ENCODE data around the gene DAZ2. TPM values are rescaled to one million over a fixed set of nuclear protein-coding genes. Genes with fewer than 3 reads are reported as not detected.
"Not testable (repeated sequence)": the region's sequence is repeated elsewhere in the genome, so short reads cannot be mapped to it uniquely, and the experiment has no call there.

DAZ2 gene
- total RNA-seq, result not detected in 2 replicates

DNA sequence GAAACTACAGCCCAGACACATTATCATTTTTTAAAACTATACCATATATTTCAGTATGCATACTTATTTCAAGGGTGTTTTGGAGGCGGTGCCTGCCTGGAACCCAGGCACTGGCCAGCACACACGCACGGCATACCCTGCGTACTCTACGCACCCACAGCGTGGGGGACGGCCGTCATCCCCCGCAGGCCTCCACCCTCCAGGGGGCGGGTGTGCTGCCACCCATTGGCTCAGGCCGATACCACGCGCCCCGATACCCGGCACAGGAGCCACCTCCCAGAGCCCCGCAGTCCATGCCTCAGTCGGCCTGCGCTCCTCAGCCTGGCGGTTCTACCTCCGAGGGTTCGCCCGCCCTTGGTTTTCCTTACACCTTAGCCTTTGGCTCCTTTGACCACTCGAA is at the start of gene DAZ2:
Gene DAZ2, plus strand, starts transcription at position 301 of the 400 bp plus-strand sequence. CDS start 208 bp downstream, outside the sequence.
- not testable (repeated sequence) for DNase-seq (ENCODE audit: insufficient read length, low spot score, missing footprints); H3K27ac ChIP-seq (ENCODE audit: low read depth, low read length); H4K20me1 ChIP-seq (ENCODE audit: insufficient read depth, low read length); H3K4me1 ChIP-seq (ENCODE audit: insufficient read depth, low read length); H3K4me3 ChIP-seq (ENCODE audit: insufficient read depth, low read length); H3K27me3 ChIP-seq (ENCODE audit: insufficient read depth, low read length); H3K36me3 ChIP-seq (ENCODE audit: insufficient read depth, low read length); H3K4me2 ChIP-seq (ENCODE audit: insufficient read depth, low read length); H2AFZ ChIP-seq (ENCODE audit: low read length); H3K79me2 ChIP-seq (ENCODE audit: insufficient read depth, low read length); H3K9me3 ChIP-seq (ENCODE audit: low read depth, low read length)

GRCh38 chrY:23198908-23199307 is 20.4 kb upstream of the DAZ2 start, which contains the start of gene DAZ1:
Gene DAZ1 (minus strand): TSS chrY:23199008. CDS start chrY:23198800, 208 bp downstream.
- H3K27ac ChIP-seq (ENCODE audit: low read depth, low read length); H3K27me3 ChIP-seq (ENCODE audit: insufficient read depth, low read length); H3K4me2 ChIP-seq (ENCODE audit: insufficient read depth, low read length); H3K79me2 ChIP-seq (ENCODE audit: insufficient read depth, low read length); H3K4me3 ChIP-seq (ENCODE audit: insufficient read depth, low read length); H3K9me3 ChIP-seq (ENCODE audit: low read depth, low read length); H3K36me3 ChIP-seq (ENCODE audit: insufficient read depth, low read length); DNase-seq (ENCODE audit: insufficient read length, low spot score, missing footprints); H4K20me1 ChIP-seq (ENCODE audit: insufficient read depth, low read length); H3K4me1 ChIP-seq (ENCODE audit: insufficient read depth, low read length); H2AFZ ChIP-seq (ENCODE audit: low read length): not testable (repeated sequence)

GRCh38 chrY:23207455-23207854 is 11.9 kb upstream of the DAZ2 start:
- H3K4me3 ChIP-seq (ENCODE audit: insufficient read depth, low read length); H3K79me2 ChIP-seq (ENCODE audit: insufficient read depth, low read length); H3K4me2 ChIP-seq (ENCODE audit: insufficient read depth, low read length); DNase-seq (ENCODE audit: insufficient read length, low spot score, missing footprints); H3K9me3 ChIP-seq (ENCODE audit: low read depth, low read length); H3K36me3 ChIP-seq (ENCODE audit: insufficient read depth, low read length); H4K20me1 ChIP-seq (ENCODE audit: insufficient read depth, low read length); H3K4me1 ChIP-seq (ENCODE audit: insufficient read depth, low read length); H3K27ac ChIP-seq (ENCODE audit: low read depth, low read length); H3K27me3 ChIP-seq (ENCODE audit: insufficient read depth, low read length); H2AFZ ChIP-seq (ENCODE audit: low read length): not testable (repeated sequence)

DNA sequence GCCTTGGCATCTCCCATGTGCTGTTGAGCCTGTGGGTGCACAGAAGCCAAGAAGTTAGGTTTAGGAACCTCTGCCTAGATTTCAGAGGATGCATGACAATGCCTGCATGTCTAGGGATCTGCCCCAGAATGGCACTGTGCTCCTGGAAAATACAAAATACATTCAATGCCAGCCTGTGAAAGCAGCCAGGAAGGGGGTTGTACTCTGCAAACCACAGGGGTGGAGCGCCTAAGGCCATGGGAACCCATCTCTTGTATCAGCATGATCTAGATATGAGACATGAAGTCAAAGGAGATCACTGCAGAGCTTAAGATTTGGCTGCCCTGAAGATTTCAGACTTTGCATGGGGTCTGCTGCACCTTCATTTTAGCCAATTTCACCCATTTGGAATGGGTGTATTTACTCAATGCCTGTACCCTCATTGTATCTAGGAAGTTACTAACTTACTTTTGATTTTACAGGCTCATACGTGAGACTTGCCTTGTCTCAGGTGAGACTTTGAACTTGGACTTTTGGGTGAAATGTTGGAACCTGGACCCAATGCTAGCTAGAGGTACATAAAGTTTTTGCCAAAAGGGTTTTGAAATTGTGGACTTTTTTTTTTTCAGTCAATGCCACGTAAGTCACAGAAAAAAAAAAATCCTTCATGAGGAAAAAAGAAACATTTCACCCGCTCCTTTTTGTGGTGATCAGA is 9.4 kb upstream of the DAZ2 start:
- H3K36me3 ChIP-seq (ENCODE audit: insufficient read depth, low read length); H3K9me3 ChIP-seq (ENCODE audit: low read depth, low read length); DNase-seq (ENCODE audit: insufficient read length, low spot score, missing footprints); H2AFZ ChIP-seq (ENCODE audit: low read length); H3K27ac ChIP-seq (ENCODE audit: low read depth, low read length); H3K4me2 ChIP-seq (ENCODE audit: insufficient read depth, low read length); H3K4me1 ChIP-seq (ENCODE audit: insufficient read depth, low read length); H4K20me1 ChIP-seq (ENCODE audit: insufficient read depth, low read length); H3K79me2 ChIP-seq (ENCODE audit: insufficient read depth, low read length); H3K4me3 ChIP-seq (ENCODE audit: insufficient read depth, low read length); H3K27me3 ChIP-seq (ENCODE audit: insufficient read depth, low read length): not testable (repeated sequence)

DNA sequence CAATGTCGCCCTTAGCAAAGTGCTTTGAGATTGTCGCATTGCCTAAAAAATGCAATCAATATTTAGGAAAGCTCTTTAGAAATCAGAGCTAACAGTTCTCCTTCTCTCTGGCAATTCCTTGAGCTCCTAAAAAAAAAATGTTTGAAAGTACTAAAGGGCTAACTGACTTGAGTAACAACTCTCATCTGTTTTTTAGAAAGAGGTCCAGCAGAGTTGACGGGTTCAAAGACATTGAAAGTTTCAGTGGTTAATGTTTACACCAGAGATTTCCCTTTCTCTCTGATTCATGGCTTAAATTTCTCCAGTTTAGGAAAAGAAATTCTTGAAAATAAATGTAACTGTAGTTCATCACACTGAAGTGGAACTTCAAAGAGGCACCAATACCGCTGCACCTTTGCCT is 8.7 kb upstream of the DAZ2 start:
- not testable (repeated sequence) for H3K4me2 ChIP-seq (ENCODE audit: insufficient read depth, low read length); H3K79me2 ChIP-seq (ENCODE audit: insufficient read depth, low read length); H3K27me3 ChIP-seq (ENCODE audit: insufficient read depth, low read length); H3K36me3 ChIP-seq (ENCODE audit: insufficient read depth, low read length); H4K20me1 ChIP-seq (ENCODE audit: insufficient read depth, low read length); H3K4me3 ChIP-seq (ENCODE audit: insufficient read depth, low read length); H3K9me3 ChIP-seq (ENCODE audit: low read depth, low read length); H2AFZ ChIP-seq (ENCODE audit: low read length); H3K4me1 ChIP-seq (ENCODE audit: insufficient read depth, low read length); DNase-seq (ENCODE audit: insufficient read length, low spot score, missing footprints); H3K27ac ChIP-seq (ENCODE audit: low read depth, low read length)

Other genes starting within 250 kb of the DAZ2 start
- not detected in 2 replicates for gene BPY2, start 235.3 kb upstream of the DAZ2 start, total RNA-seq
- not detected in 2 replicates for gene DAZ1, start 20.5 kb upstream of the DAZ2 start, total RNA-seq

All from osteoblast (primary cell).